GM23338 (cell line): ENCODE data around the gene GAPVD1. TPM values are rescaled to one million over a fixed set of nuclear protein-coding genes. Genes with fewer than 3 reads are reported as not detected.
A peak's percentile ranks its signal among the peaks of the same experiment; 100 is the strongest.
"Not testable (repeated sequence)": the region's sequence is repeated elsewhere in the genome, so short reads cannot be mapped to it uniquely, and the experiment has no call there.

ENCODE experiments used
- ATAC-seq: fragments of 200-7000 bp; cut with Tn5 transposase; 3 replicates; pipeline ENCODE4 v1.9.1; 2020
- DNase-seq: peaks from one replicate; pipeline ENCODE4 v3.0.0-alpha.2; 2015; ENCODE audit warnings: low spot score
- H2AFZ ChIP-seq: fragments of 200-600 bp; sonication (generic); 2 replicates; pipeline ENCODE4 v1.8.0; 2016; ENCODE audit warnings: antibody characterized with exemption, mild to moderate bottlenecking, moderate library complexity
- H3F3A ChIP-seq: fragments of 200-600 bp; sonication (generic); replicated peaks from 2 replicates; pipeline ENCODE4 v1.8.0; 2017; ENCODE audit warnings: antibody characterized with exemption, mixed run types, low read depth
- H3K27ac ChIP-seq: fragments of 200-600 bp; sonication (generic); 2 replicates; pipeline ENCODE4 v1.6.1; 2016; ENCODE audit warnings: low read depth
- H3K27me3 ChIP-seq: fragments of 200-600 bp; sonication (generic); 2 replicates; pipeline ENCODE4 v1.8.0; 2016; ENCODE audit warnings: mild to moderate bottlenecking, mixed run types, moderate library complexity; ENCODE audit not compliant: insufficient read depth
- H3K36me3 ChIP-seq: fragments of 200-600 bp; sonication (generic); 2 replicates; pipeline ENCODE4 v1.8.0; 2016; ENCODE audit warnings: mild to moderate bottlenecking; ENCODE audit not compliant: insufficient read depth
- H3K4me1 ChIP-seq: fragments of 200-600 bp; sonication (generic); 2 replicates; pipeline ENCODE4 v1.8.0; 2016; ENCODE audit warnings: mild to moderate bottlenecking, moderate library complexity; ENCODE audit not compliant: insufficient read depth
- H3K4me2 ChIP-seq: fragments of 200-600 bp; sonication (generic); 2 replicates; pipeline ENCODE4 v1.7.1; 2017; ENCODE audit warnings: mixed run types
- H3K4me3 ChIP-seq: fragments of 200-600 bp; sonication (generic); 2 replicates; pipeline ENCODE4 v1.6.1; 2016; ENCODE audit warnings: mixed run types
- H3K79me2 ChIP-seq: fragments of 200-600 bp; sonication (generic); replicated peaks from 2 replicates; pipeline ENCODE4 v1.8.0; 2017; ENCODE audit warnings: mild to moderate bottlenecking; ENCODE audit not compliant: insufficient read depth
- H3K9me2 ChIP-seq: fragments of 200-600 bp; sonication (generic); 2 replicates; pipeline ENCODE4 v1.8.0; 2017; ENCODE audit not compliant: insufficient read depth
- H4K20me1 ChIP-seq: fragments of 200-600 bp; sonication (generic); replicated peaks from 2 replicates; pipeline ENCODE4 v1.8.0; 2017; ENCODE audit warnings: mild to moderate bottlenecking; ENCODE audit not compliant: insufficient read depth
- H3K27ac Mint-ChIP-seq: 2 replicates; pipeline ENCODE4 v1.8.0; 2020; ENCODE audit warnings: inconsistent platforms, mild to moderate bottlenecking, moderate library complexity, mixed read lengths
- H3K27me3 Mint-ChIP-seq: 3 replicates; pipeline ENCODE4 v1.8.0; 2022; ENCODE audit warnings: low read depth, mild to moderate bottlenecking, moderate library complexity, mixed read lengths, inconsistent platforms; ENCODE audit not compliant: insufficient read depth, poor library complexity
- H3K36me3 Mint-ChIP-seq: 3 replicates; pipeline ENCODE4 v1.8.0; 2021; ENCODE audit warnings: low read depth, mild to moderate bottlenecking, inconsistent platforms, moderate library complexity, mixed read lengths
- H3K4me1 Mint-ChIP-seq: 3 replicates; pipeline ENCODE4 v1.8.0; 2020; ENCODE audit warnings: mild to moderate bottlenecking, inconsistent platforms, mixed read lengths
- H3K4me3 Mint-ChIP-seq: 3 replicates; pipeline ENCODE4 v1.8.0; 2021; ENCODE audit warnings: moderate library complexity, mild to moderate bottlenecking, inconsistent platforms, mixed read lengths
- H3K9me3 Mint-ChIP-seq: 3 replicates; pipeline ENCODE4 v1.8.0; 2020; ENCODE audit warnings: moderate library complexity, mild to moderate bottlenecking, inconsistent platforms, mixed read lengths
- CTCF ChIP-seq, 2 experiments: fragments of 200-600 bp in 1 of 2; sonication (generic) in 1 of 2; conservative IDR thresholded peaks; 2 replicates each; pipeline versions ENCODE4 v1.5.1 to v1.6.1; 2016 to 2017; ENCODE audit warnings: antibody characterized with exemption in 2 of 2, low read depth in 2 of 2, mild to moderate bottlenecking in 2 of 2, moderate library complexity in 1 of 2
- EZH2 ChIP-seq: fragments of 200-600 bp; sonication (generic); IDR thresholded peaks from one replicate; pipeline ENCODE4 v1.8.0; 2017; ENCODE audit warnings: antibody characterized with exemption, mild to moderate bottlenecking, low read depth; ENCODE audit not compliant: unreplicated experiment
- EZH2phosphoT487 ChIP-seq: fragments of 200-600 bp; sonication (generic); IDR thresholded peaks from one replicate; pipeline ENCODE4 v1.8.1; 2018; ENCODE audit warnings: antibody characterized with exemption; ENCODE audit not compliant: unreplicated experiment
- POLR2AphosphoS5 ChIP-seq: IDR thresholded peaks from 2 replicates; pipeline ENCODE4 v1.6.1; 2016; ENCODE audit warnings: antibody characterized with exemption, low read depth
- STAT1 ChIP-seq: IDR thresholded peaks from one replicate; pipeline ENCODE4 v1.6.1; 2016; ENCODE audit warnings: antibody characterized with exemption; ENCODE audit not compliant: unreplicated experiment
- ZNF331 ChIP-seq: fragments of 250-450 bp; sonication (Bioruptor Pico); IDR thresholded peaks from 2 replicates; pipeline ENCODE4 v1.5.0; 2020; ENCODE audit warnings: low read depth, mild to moderate bottlenecking, moderate library complexity
- polyA plus RNA-seq: library from polyadenylated mRNA; unstranded; fragments of >200 nt; fragmentation: Nextera tagmentation; extraction: Ambion mirVana; gene quantifications from 2 replicates; pipeline ENCODE4 v1.2.1, GENCODE V29; 2016
- total RNA-seq: library from RNA; depleted of rRNA; stranded (reverse); fragments of >200 nt; shearing (Covaris generic); gene quantifications from 2 replicates; pipeline ENCODE4 v1.2.3, GENCODE V29; 2014

Gene GAPVD1
- total and polyA plus RNA-seq, 2 experiments from 2014 or later: 19.2 to 34.6 TPM

GRCh38 chr9:125235804-125236519 lies 25.7 kb upstream of the GAPVD1 start (continued):
- TF ChIP-seq EZH2: no peak
- TF ChIP-seq STAT1: no peak
- TF ChIP-seq ZNF331 (CRISPR knock-in tag): no peak
- no peak for TF ChIP-seq EZH2phosphoT487
- no peak for TF ChIP-seq POLR2AphosphoS5

- not testable (repeated sequence) for H3K27ac ChIP-seq, ATAC-seq, H3K4me3 ChIP-seq, H2AFZ ChIP-seq, H3K4me3 Mint-ChIP-seq, DNase-seq, H3K27me3 ChIP-seq, H3K27ac Mint-ChIP-seq, H3K9me3 Mint-ChIP-seq, H3K9me2 ChIP-seq
- peaks cover 52% of the 10 kb centered on the region for H3F3A ChIP-seq
- H3K79me2 ChIP-seq: peaks cover 49% of the 10 kb centered on the region
- peaks cover 12% of the 10 kb centered on the region; the same call in 1 of the 2 replicates for H3K4me1 ChIP-seq
- H3K4me2 ChIP-seq: 0 out of 2 replicates have a peak overlapping the region, but pooled peaks have one; percentile 34
- Mint-ChIP-seq H3K4me1 (peaks cover 12% of the 10 kb centered on the region), H3K27me3 (peaks cover 12% of the 10 kb centered on the region), H3K36me3 (peaks cover 79% of the 10 kb centered on the region)
- peaks cover 42% of the 10 kb centered on the region for H3K36me3 ChIP-seq
- peaks cover 49% of the 10 kb centered on the region for H4K20me1 ChIP-seq
Observed at GRCh38 chr9:125236520-125237159, 25.0 kb upstream of the GAPVD1 start.

- Mint-ChIP-seq H3K4me3 (peak overlapping the region; percentile 91), H3K36me3 (peaks cover 71% of the 10 kb centered on the region), H3K4me1 (peaks cover 12% of the 10 kb centered on the region), H3K27ac (no peak overlapping the region), H3K9me3 (peaks cover 4% of the 10 kb centered on the region; the same call in 2 of the 3 replicates), H3K27me3 (peaks cover 17% of the 10 kb centered on the region)
- H4K20me1 ChIP-seq: peaks cover 49% of the 10 kb centered on the region
- peaks cover 49% of the 10 kb centered on the region for H3K79me2 ChIP-seq
- no peak for TF ChIP-seq CTCF (conservative IDR thresholded peaks at IDR 0.05; ENCODE audit: low read depth in 2 of 2)
- no peak for TF ChIP-seq STAT1
- TF ChIP-seq POLR2AphosphoS5: no peak
- no peak for TF ChIP-seq ZNF331 (CRISPR knock-in tag)
- no peak for TF ChIP-seq EZH2
- H3F3A ChIP-seq: peaks cover 48% of the 10 kb centered on the region
- H3K27ac ChIP-seq: peak overlapping the region; percentile 56; the same call in 1 of the 2 replicates
- peak overlapping the region; percentile 96 for H3K4me3 ChIP-seq
- peaks cover 17% of the 10 kb centered on the region; the same call in 1 of the 2 replicates for H3K4me1 ChIP-seq
- H3K9me2 ChIP-seq: no peaks in the 10 kb centered on the region
- ATAC-seq (no peak), DNase-seq (no peak)
- peaks cover 42% of the 10 kb centered on the region for H3K36me3 ChIP-seq
- H2AFZ ChIP-seq: no peak overlapping the region
- H3K4me2 ChIP-seq: peak overlapping the region; percentile 84
- no peaks in the 10 kb centered on the region for H3K27me3 ChIP-seq
Observed at GRCh38 chr9:125238127-125238914, 23.3 kb upstream of the GAPVD1 start.
